Thoracic aorta (tissue), 2 donors: Measurements from ENCODE around the gene CHPF. TPM values are rescaled to one million over a fixed set of nuclear protein-coding genes. Genes with fewer than 3 reads are reported as not detected.

ENCODE experiments used
- ATAC-seq: fragments of 150-250 bp; one replicate; pipeline ENCODE4 v1.8.0; 2017; ENCODE audit warnings: low read depth; ENCODE audit not compliant: insufficient number of reproducible peaks, low FRiP score
- DNase-seq: peaks from one replicate; pipeline ENCODE4 v3.0.0-alpha.2; 2020; ENCODE audit warnings: low spot score
- H3K27ac ChIP-seq, 2 donors: fragments of 200-600 bp; sonication (generic); 1 replicate in 1 of 2; 2 replicates in 1 of 2; pipeline ENCODE4 v1.5.1; 2016; ENCODE audit warnings: mild to moderate bottlenecking in 2 of 2, moderate library complexity in 2 of 2
- H3K27me3 ChIP-seq: fragments of 200-600 bp; sonication (generic); replicated peaks from 2 replicates; pipeline ENCODE4 v1.6.0; 2016; ENCODE audit warnings: mild to moderate bottlenecking; ENCODE audit not compliant: insufficient read depth
- H3K36me3 ChIP-seq: fragments of 200-600 bp; sonication (generic); one replicate; pipeline ENCODE4 v1.5.1; 2016
- H3K4me1 ChIP-seq, 2 donors: fragments of 200-600 bp; sonication (generic); 1 replicate in 1 of 2; 2 replicates in 1 of 2; pipeline versions ENCODE4 v1.5.1 to v1.6.0; 2016; ENCODE audit warnings: low read depth in 2 of 2, mild to moderate bottlenecking in 1 of 2; ENCODE audit not compliant: control insufficient read depth in 1 of 2
- H3K4me3 ChIP-seq: fragments of 200-600 bp; sonication (generic); 2 replicates; pipeline ENCODE4 v1.5.1; 2016; ENCODE audit warnings: mild to moderate bottlenecking
- H3K9me3 ChIP-seq: fragments of 200-600 bp; sonication (generic); 2 replicates; pipeline ENCODE4 v1.5.1; 2016
- total RNA-seq, 2 donors: library from RNA; depleted of rRNA; stranded (reverse); fragments of >200 nt; gene quantifications; one replicate each; pipeline versions ENCODE4 v1.1.0 to v1.2.3, GENCODE V29; 2016
- TF ChIP-seq, protein P1 (sequence below): fragments of 200-600 bp; sonication (generic); IDR thresholded peaks from one replicate; pipeline ENCODE4 v1.5.1; 2019; ENCODE audit warnings: antibody characterized with exemption

CHPF gene
- total RNA-seq, 2 donors from 2014 or later, result 184 to 269 TPM

DNA sequence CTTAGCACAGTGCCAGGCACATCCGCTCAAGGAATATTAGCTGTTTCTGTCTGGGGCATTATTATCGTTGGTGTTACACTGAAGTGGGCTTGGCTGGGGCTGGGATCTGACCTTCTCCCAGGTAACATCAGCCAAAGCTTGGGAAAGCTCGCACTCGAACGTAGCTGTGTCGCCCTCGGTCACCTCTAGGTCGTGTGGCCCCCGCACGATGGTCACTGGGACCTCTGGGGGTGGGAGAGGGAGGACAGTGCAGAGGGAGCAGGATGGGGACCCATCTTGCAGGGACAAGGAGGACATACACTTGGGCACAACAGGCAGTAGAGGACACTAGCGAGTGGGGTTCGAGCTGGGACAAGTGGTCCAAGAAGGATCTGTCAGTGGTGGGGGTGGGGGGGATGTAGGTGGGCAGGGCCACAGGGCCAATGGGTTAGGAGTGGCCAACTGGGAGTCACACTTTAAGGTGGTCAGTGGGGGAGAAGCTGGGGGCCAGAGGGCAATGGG lies 9.9 kb upstream of the CHPF start:
- peaks cover 5% of the 10 kb centered on the region for H3K36me3 ChIP-seq
- DNase-seq (no peak), ATAC-seq (no peak)
- TF ChIP-seq, protein P1, sequence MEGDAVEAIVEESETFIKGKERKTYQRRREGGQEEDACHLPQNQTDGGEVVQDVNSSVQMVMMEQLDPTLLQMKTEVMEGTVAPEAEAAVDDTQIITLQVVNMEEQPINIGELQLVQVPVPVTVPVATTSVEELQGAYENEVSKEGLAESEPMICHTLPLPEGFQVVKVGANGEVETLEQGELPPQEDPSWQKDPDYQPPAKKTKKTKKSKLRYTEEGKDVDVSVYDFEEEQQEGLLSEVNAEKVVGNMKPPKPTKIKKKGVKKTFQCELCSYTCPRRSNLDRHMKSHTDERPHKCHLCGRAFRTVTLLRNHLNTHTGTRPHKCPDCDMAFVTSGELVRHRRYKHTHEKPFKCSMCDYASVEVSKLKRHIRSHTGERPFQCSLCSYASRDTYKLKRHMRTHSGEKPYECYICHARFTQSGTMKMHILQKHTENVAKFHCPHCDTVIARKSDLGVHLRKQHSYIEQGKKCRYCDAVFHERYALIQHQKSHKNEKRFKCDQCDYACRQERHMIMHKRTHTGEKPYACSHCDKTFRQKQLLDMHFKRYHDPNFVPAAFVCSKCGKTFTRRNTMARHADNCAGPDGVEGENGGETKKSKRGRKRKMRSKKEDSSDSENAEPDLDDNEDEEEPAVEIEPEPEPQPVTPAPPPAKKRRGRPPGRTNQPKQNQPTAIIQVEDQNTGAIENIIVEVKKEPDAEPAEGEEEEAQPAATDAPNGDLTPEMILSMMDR, result no peak
- peaks cover 10 to 18% of the 10 kb centered on the region in 2 donors for H3K4me1 ChIP-seq
- no peak overlapping the region for H3K4me3 ChIP-seq
- H3K27me3 ChIP-seq, result no peaks in the 10 kb centered on the region
- H3K27ac ChIP-seq, result no peak overlapping the region
- H3K9me3 ChIP-seq, result no peaks in the 10 kb centered on the region

DNA sequence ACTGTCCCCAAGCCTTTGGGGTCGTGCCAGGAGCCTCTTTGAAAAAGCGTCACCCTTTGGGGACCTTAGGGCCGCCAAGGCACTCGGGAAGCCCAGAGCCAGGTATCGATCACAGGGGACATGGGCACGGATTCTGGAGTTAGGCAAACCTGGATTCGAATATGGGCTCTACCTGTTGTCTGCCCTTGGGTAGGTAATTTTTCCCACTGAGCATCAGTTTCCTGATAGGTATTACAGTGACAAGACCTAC lies 9.5 kb upstream of the CHPF start:
- ATAC-seq (no peak), DNase-seq (no peak)
- Histone ChIP-seq H3K4me3 (peak overlapping the region; percentile 75), H3K9me3 (no peaks in the 10 kb centered on the region), H3K36me3 (peaks cover 5% of the 10 kb centered on the region), H3K4me1 (peaks cover 10 to 18% of the 10 kb centered on the region in 2 donors), H3K27me3 (no peaks in the 10 kb centered on the region), H3K27ac (no peak overlapping the region)
- TF ChIP-seq, protein P1, result no peak

DNA sequence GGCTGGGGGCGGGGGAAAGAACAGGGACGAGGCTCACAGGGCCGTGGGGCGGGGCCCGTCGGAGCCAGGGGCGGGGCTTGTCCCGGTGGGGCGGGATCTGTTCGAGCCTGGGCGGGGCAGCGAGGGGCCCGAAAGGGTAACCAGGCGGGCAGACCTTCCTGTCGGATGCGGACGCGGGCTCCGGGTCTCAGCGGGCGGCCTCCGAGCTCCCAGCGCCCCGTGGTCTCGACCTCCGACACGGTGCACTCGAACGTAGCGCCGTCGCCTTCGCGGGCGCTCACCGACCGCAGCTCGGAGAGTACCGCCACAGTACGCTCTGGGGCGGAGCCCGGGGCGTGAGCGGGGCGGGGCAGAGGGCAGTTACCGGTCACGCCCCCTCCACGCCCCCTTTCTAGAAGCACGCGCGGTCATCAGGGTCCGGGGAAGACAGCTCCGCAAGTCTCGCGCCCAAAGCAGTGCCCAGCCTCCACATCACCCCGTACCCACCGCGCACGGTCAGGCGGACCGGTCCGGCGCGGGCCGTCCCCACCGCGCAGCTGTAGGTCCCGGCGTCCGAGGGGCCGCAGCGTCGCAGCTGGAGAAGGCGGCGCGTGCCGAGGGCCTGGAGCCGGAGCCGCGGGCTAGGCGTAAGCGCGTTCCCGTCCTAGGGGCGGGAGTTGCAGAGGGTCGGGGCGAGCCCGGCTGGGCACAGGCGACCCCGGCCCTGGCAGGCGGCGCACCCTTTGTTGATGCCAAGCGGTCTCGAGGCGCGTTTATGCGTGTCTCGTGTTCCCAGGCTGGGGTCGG lies 9.0 kb upstream of the CHPF start:
- TF ChIP-seq, protein P1, result no peak
- ATAC-seq, result peak; percentile 93

DNA sequence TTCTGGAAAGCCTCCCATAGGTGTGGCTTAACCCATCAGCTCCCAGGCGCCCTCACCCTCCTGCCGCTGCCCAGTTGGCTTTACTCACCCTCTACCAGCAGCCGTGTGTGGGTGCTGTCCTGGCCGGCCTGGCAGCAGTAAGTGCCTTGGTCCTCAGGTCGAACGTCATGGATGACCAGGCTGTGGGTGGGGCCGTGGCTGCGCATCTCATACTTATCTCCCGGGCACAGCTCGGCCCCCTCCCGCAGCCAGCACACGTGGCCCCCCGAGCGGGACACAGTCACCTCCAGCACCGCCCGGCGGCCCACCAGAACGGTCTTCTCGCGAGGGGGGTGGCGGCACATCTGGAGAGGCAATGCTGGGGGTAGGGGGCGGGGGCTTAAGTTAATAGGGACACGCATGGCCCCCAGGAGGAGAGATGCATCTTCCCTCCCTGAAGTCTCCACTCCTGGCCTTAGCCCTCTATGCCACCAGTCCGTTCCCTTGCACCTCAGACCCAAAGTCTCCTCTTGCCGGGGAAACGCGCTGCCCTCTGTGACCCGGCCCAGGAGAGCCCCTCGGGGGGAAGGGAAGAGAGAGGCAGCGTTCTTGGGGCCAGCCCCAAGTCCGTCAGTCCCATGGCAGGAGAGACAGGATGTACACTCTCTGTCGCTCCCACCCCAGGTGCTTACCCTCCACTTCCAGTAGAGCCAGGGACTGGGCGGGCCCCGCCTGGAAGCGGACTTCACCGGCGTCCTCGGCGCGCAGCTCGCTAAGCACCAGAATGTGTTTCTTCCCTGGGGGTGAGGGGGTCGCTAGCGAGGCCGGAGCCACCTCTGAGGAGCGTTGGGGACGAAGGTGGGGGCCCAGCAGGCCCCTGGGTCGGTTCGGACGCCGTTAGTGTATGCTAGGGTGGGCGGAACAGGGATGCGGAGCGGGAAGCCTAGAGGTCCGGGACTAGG lies 8.1 kb upstream of the CHPF start:
- TF ChIP-seq, protein P1, result no peak
- no peaks in the 10 kb centered on the region for H3K27me3 ChIP-seq
- H3K9me3 ChIP-seq, result no peaks in the 10 kb centered on the region
- peak overlapping the region in 1 of 2 donors; percentile 34 for H3K27ac ChIP-seq
- peaks cover 10 to 18% of the 10 kb centered on the region in 2 donors for H3K4me1 ChIP-seq
- H3K36me3 ChIP-seq, result peaks cover 4% of the 10 kb centered on the region
- ATAC-seq (no peak), DNase-seq (no peak)
- H3K4me3 ChIP-seq, result peak overlapping the region; percentile 75

More for the DNA sequence above, 9.0 kb upstream of the CHPF start:
- Histone ChIP-seq H3K4me3 (peak overlapping the region; percentile 75), H3K27me3 (no peaks in the 10 kb centered on the region), H3K4me1 (peaks cover 10 to 18% of the 10 kb centered on the region in 2 donors), H3K36me3 (peaks cover 5% of the 10 kb centered on the region), H3K27ac (peak overlapping the region in 1 of 2 donors; percentile 34), H3K9me3 (no peaks in the 10 kb centered on the region)
- peak; percentile 62 for DNase-seq

DNA sequence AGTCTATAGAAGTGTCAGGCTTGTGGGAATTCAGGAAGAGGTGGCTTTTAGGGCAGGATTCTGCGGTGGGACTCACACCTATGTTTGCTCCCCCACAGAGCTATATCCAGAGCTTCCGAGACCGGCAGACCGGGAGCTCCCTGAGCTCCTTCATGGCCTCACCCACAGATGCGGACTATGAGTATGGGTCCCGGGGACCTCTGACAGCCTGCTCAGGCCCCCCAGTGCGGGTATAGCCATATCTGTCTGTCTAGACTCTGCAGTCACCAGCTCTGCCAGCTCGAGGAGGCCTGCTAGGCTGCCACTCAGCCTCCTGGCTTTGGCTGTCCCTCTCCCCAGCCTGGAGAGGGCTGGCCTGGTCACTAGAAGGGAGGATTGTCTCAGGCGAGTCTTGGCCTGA lies 6.0 kb upstream of the CHPF start:
- Histone ChIP-seq H3K4me3 (no peak overlapping the region), H3K27ac (no peak overlapping the region), H3K36me3 (no peaks in the 10 kb centered on the region), H3K27me3 (no peaks in the 10 kb centered on the region), H3K4me1 (peaks cover 10 to 21% of the 10 kb centered on the region in 2 donors), H3K9me3 (no peaks in the 10 kb centered on the region)
- TF ChIP-seq, protein P1, result no peak
- ATAC-seq, result no peak
- no peak for DNase-seq
